GM19238 (cell line): ENCODE results near the gene LRMDA.

Source experiments
- DNase-seq: peaks from one replicate; pipeline ENCODE4 v3.0.0; 2011; ENCODE audit warnings: low spot score; ENCODE audit not compliant: insufficient read length

The LRMDA gene

GRCh38 chr10:75443362-75443761, 11.9 kb downstream of the LRMDA start:
- no peak for DNase-seq

DNA sequence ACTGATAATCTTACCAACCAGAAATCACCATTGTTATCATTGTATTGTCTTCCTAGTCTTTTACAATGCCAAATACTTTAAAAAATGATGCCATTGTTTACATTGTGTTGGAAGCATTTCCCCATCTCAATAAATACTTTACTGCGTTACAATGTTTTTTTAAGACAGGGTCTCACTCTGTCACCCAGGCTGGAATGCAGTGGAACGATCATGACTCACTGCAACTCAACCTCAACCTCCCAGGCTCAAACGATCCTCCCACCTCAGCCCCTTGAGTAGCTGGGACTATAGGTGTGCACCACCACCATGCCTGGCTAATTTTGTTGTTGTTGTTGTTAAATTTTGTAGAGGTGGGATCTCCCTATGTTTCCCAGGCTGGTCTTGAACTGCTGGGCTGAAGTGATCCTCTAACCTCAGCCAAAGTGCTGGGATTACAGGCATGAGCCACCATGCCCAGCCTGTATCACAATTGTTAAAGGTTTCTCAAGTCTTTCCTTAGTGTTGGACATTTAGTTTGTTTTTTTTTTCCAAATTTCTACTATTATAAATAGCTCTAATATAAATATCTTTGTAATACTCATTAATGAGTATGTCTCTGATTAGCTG, 13.5 kb downstream of the LRMDA start:
- DNase-seq = no peak

DNA sequence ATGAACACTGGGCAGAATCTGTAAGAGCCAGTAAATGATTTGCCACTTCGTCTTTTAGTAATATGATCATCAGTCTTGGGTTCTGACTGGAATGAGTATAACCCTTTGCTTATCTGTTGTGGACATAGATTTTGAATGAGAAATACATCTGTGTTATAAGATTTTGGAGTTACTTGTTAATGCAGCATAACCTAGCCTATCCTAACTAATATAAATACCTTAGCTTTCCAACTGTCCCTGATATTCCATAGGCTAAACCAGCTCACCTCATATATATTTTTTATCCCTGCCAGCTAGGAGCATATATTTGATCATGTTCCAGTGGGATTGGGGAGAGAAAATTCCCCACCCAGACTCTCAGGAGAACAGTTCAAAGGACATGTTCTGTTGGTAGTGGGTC, 15.1 kb downstream of the LRMDA start:
- DNase-seq = no peak

GRCh38 chr10:75448166-75448565, 16.7 kb downstream of the LRMDA start:
- DNase-seq = no peak

- DNase-seq = no peak
These were observed 18.1 kb downstream of the LRMDA start for GRCh38 chr10:75449382-75450074.

- DNase-seq = no peak
These were observed 18.6 kb downstream of the LRMDA start for GRCh38 chr10:75450075-75450445.

DNA sequence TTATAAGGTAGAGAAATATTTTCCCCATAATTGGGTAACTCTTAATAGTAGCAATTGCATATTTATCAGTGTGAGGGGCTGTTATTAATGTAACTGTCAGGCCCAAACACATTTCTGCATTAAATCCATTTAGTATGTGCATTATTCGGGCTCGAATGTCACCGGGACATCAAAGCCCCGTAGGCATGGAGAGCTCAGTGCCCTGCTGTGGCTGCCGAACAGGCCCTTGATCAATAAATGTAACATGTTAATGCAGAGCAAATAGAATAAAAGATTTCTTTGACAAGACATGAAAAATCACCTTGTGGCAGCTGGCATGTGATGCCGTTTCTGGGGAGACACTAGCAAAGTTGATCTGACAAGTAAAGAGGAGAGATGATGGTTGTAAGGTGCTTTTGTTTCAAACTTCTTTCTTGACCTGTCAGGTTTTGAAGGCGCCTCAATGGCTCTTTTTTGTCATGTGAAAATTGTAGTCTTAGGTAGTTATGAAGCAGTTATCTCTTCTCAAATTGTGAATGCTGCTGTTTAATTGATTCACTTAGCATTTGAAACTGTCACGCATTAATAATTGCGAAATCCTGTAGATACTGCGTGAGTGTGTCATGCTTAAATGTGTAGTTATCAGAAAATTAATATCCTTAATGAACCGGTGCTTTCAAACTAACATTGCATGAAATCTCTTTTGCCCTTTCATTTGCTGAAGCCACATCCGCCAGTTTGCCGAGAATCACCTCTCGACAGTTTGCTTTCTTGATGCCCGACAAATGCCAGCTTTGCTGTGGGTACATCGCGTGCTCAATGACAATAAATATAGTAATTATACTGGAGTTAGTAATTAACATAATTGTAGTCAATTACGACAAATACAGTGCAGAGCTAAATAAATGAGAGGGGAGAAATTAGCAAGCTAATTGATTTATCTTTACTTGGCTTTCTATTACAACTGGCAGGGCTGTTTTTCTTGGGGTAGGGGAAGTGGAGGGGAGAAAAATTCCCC, 19.5 kb downstream of the LRMDA start:
- no peak for DNase-seq

DNA sequence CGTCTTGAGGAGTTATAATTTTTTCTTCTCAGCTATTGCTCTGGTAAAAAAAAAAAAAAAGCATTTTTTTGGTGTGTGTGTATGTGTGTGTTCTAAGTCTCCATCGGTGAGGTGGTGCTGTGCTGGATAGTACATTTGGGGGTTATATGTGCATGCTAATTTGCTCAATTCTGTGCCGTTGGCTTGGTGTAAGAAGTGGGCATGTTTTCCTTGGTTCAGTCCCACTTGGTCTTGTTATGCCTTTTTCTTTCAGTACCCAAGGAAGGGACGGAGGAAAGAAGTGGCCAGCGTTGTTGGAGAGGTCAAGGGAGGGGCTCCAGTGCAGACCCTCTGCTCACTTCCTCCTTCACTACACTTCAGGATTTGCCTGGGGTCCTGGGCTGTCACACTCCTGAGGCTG, 20.4 kb downstream of the LRMDA start:
- DNase-seq = no peak

DNA sequence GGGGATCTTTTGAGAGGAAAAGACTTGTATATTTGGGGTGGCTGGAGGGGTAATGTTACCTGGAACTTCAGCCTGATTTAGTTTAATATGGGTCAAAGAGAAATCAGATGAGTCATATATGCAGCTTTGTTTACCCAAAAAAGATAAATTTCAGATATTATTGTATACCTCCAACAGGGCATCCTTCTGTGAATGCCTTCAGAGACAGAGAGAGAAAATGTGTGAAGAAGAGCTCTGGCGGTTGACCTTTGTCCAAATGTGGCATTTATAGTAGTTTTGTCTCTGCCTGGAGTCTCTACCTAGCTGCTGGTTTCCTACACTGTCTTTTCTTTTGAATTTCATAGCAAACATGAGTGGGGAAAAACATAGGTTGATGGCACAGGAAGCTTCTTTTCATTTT, 21.6 kb downstream of the LRMDA start:
- DNase-seq = no peak

DNA sequence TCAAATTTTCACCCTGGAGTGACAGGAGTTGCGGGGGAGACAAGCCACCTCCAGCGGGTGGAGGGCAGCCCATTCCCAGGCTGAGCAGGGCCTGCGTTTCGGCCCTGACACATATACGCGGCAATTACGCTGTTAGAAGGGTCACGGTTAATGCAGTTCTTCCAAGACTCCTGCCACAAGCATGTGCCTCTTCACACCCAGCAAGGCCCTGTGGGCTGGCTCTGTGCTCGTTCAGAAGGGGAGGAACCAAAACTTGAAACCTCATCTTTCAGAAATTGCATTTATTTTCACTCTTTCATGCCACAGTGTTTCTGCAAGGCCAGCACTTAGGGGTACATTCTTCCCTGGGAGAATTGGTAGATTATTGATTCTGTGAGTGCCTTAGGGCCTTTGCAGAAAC, 24.7 kb downstream of the LRMDA start:
- DNase-seq = no peak

- no peak for DNase-seq
These were observed 28.6 kb downstream of the LRMDA start for GRCh38 chr10:75460059-75460458.

GRCh38 chr10:75461672-75462649, 30.5 kb downstream of the LRMDA start:
- DNase-seq = no peak

GRCh38 chr10:75462865-75463264, 31.4 kb downstream of the LRMDA start:
- no peak for DNase-seq

- DNase-seq = no peak
These were observed 33.3 kb downstream of the LRMDA start for GRCh38 chr10:75464478-75465449.

- no peak for DNase-seq
These were observed 34.0 kb downstream of the LRMDA start for GRCh38 chr10:75465450-75465827.

- DNase-seq = no peak
These were observed 34.6 kb downstream of the LRMDA start for GRCh38 chr10:75466001-75466400.

DNA sequence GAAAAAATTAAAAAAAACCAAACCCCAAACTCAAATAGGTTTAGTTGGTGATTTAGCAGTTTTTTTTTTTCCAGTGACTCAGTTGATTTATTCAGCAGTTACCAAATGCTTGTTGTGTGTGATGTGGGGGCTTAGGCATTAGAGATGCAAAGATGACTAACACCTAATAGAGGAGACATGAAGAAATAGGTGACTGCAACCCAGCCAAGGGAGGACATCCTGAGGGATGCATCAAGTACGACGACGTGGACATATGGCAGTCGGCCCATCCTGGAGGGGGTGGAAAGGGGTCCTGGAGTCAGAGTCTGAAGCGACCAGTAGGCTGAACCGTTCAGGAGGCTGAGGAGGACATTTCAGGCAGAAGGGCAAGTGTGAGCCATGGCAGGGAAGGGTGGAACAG, 35.5 kb downstream of the LRMDA start:
- no peak for DNase-seq

DNA sequence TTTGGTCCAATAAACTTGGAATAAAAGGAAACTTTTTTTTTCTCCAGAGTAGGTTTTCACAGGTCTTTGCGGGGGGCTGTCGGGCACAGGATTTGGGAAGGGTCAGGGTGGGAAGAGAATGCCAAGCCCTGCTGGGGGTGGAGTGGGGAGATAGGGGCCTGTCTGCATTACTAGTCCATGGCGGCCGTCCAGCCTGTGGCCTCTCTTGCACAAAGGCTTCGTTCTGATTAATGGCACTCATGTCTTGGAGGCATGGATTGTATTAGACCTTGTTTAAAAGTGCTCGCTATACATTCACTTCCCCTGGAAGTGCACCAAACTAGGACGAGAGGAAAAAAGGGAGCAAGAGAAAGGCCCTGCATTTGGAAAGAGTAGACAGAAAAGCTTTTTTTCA, 37.2 kb downstream of the LRMDA start:
- DNase-seq = no peak

DNA sequence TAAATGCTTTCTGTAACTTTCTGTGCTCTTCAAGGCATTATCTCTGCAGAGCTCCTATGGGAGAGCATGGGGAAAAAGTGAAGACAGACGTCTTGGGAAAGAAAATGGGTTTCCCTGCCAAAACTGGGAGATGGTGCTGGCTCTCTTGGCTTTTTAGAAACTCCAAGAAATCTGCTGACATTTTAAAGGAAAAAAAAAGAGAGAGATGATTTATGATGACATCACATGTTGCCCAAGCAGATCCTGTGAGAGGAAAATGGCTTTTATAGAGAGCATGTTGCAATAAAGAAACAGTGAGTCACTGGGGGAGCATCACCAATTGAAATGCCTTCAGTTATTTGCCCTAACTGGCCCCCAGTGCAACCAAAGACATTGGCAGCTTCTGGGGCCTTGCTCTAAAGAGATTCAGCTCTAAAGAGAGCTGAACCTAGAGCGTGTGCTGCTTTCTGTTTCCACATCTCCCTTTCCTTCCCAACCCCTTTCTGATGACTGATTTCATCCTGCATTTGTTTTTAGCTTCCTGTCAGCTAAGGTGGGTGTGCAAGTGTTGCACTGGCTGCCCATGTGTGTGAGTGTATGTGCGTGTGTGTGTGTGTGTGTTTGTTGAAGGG, 37.7 kb downstream of the LRMDA start:
- DNase-seq = no peak

- no peak for DNase-seq
These were observed 39.5 kb downstream of the LRMDA start for GRCh38 chr10:75470901-75471300.
